GM10248 (cell line): ENCODE results near the gene PDCD11.

Source experiments
- CTCF ChIA-PET: fragments of 300-600 bp; sonication (Branson Sonifier 250); formaldehyde crosslinking; extraction: SDS; loops from one replicate; lab custom pipeline; 2021; ENCODE audit warnings: antibody characterized with exemption; lab: Yijun Ruan, JAX
- POLR2A ChIA-PET: fragments of 350-650 bp; sonication (Branson Sonifier 250); formaldehyde crosslinking; extraction: SDS; loops from one replicate; lab custom pipeline; 2020; ENCODE audit warnings: antibody characterized with exemption; lab: Yijun Ruan, JAX
- DNase-seq: peaks from one replicate; pipeline ENCODE4 v3.0.0; 2012; ENCODE audit errors: extremely low spot score
- CTCF ChIP-seq: IDR thresholded peaks from 2 replicates; pipeline ENCODE4 v1.5.1; 2012; ENCODE audit warnings: mild to moderate bottlenecking, low read depth; ENCODE audit errors: extremely low read depth, missing control alignments, control extremely low read depth

The PDCD11 gene

GRCh38 chr10:103442031-103442461 is 45.6 kb downstream of the PDCD11 start:
- ChIA-PET POLR2A (no interaction called here), CTCF (interaction anchor here (1.1 to 1.8 kb wide), 2 partner anchors 26 to 44 kb away, joined by 5 read pairs; no protein-coding TSS in a partner anchor)
- no peak for TF ChIP-seq CTCF
- no peak for DNase-seq

- CTCF ChIA-PET = interaction anchor here (0.8 to 1.1 kb wide), 2 partner anchors 27 to 34 kb away, joined by 3 read pairs; no protein-coding TSS in a partner anchor
- no peak for TF ChIP-seq CTCF
- DNase-seq = no peak
- POLR2A ChIA-PET = interaction anchor here (0.5 kb wide), 1 partner anchor 23 kb away, joined by 4 read pairs; no protein-coding TSS in a partner anchor
Observed at GRCh38 chr10:103443475-103444185, 47.2 kb downstream of the PDCD11 start.

GRCh38 chr10:103444478-103444877 is 48.1 kb downstream of the PDCD11 start:
- CTCF ChIA-PET = interaction anchor here (0.8 to 1.0 kb wide), 2 partner anchors 28 to 39 kb away, joined by 3 read pairs; no protein-coding TSS in a partner anchor
- no peak for DNase-seq
- POLR2A ChIA-PET = no interaction called here
- TF ChIP-seq CTCF = no peak

GRCh38 chr10:103445366-103445765 is 48.9 kb downstream of the PDCD11 start:
- no peak for DNase-seq
- no peak for TF ChIP-seq CTCF
- ChIA-PET CTCF (interaction anchor here (1.0 kb wide), 1 partner anchor 38 kb away, joined by 3 read pairs; no protein-coding TSS in a partner anchor), POLR2A (no interaction called here)

GRCh38 chr10:103445767-103446567 is 49.5 kb downstream of the PDCD11 start:
- POLR2A ChIA-PET = no interaction called here
- CTCF ChIA-PET = interaction anchor here (1.2 kb wide), 1 partner anchor 39 kb away, joined by 3 read pairs; no protein-coding TSS in a partner anchor
- no peak for DNase-seq
- TF ChIP-seq CTCF = no peak

- DNase-seq = no peak
- no peak for TF ChIP-seq CTCF
- ChIA-PET POLR2A (no interaction called here), CTCF (no interaction called here)
Observed at GRCh38 chr10:103447187-103447586, 50.8 kb downstream of the PDCD11 start.
